CD4-positive, alpha-beta T cell (primary cell): Measurements from ENCODE around the gene TRAPPC6A. TPM values are rescaled to one million over a fixed set of nuclear protein-coding genes. Genes with fewer than 3 reads are reported as not detected.

Experiments used
- ATAC-seq: fragments of 200-7000 bp; cut with Tn5 transposase; one replicate; pipeline ENCODE4 v1.10.0; 2022; ENCODE audit warnings: mild to moderate bottlenecking; ENCODE audit not compliant: poor library complexity
- CTCF ChIA-PET: fragments of 350-600 bp; sonication (Branson Sonifier 250); formaldehyde crosslinking; loops from one replicate; lab custom pipeline; 2021; ENCODE audit warnings: antibody characterized with exemption, inconsistent platforms; lab: Charles Lee
- POLR2A ChIA-PET: fragments of 350-600 bp; sonication (Branson Sonifier 250); formaldehyde crosslinking; loops from one replicate; lab custom pipeline; 2021; ENCODE audit warnings: antibody characterized with exemption, inconsistent platforms; lab: Charles Lee
- DNase-seq, 14 experiments: peaks; one replicate each; pipeline ENCODE4 v3.0.0-alpha.2; 2013 to 2020; ENCODE audit warnings: mixed read lengths in 2 of 14
- H3K27ac ChIP-seq, 2 donors: one replicate each; pipeline versions ENCODE4 v1.5.1 to v1.7.0; 2013; ENCODE audit warnings: low read length in 2 of 2, low read depth in 1 of 2, mild to moderate bottlenecking in 1 of 2
- H3K27me3 ChIP-seq, 2 experiments: 1 replicate in 1 of 2; 2 replicates in 1 of 2; pipeline versions ENCODE4 v1.6.1 to v1.7.0; 2013; ENCODE audit warnings: low read length in 2 of 2, control low read depth in 1 of 2, mild to moderate bottlenecking in 1 of 2, moderate library complexity in 1 of 2; ENCODE audit not compliant: insufficient read depth in 2 of 2, control insufficient read depth in 1 of 2
- H3K36me3 ChIP-seq: one replicate; pipeline ENCODE4 v1.6.1; 2013; ENCODE audit warnings: low read length, control low read depth; ENCODE audit not compliant: insufficient read depth
- H3K4me1 ChIP-seq: one replicate; pipeline ENCODE4 v1.6.1; 2013; ENCODE audit warnings: low read length, control low read depth; ENCODE audit not compliant: insufficient read depth
- H3K4me3 ChIP-seq: one replicate; pipeline ENCODE4 v1.5.1; 2013; ENCODE audit warnings: mild to moderate bottlenecking, low read length, moderate library complexity
- H3K9me3 ChIP-seq, 2 experiments: 1 replicate in 1 of 2; 2 replicates in 1 of 2; pipeline versions ENCODE4 v1.6.1 to v1.7.0; 2013; ENCODE audit warnings: low read length in 2 of 2, mild to moderate bottlenecking in 2 of 2, control low read depth in 1 of 2, moderate library complexity in 1 of 2; ENCODE audit not compliant: control insufficient read depth in 1 of 2, insufficient read depth in 1 of 2
- H3K27ac Mint-ChIP-seq: one replicate; pipeline ENCODE4 v1.8.0; 2020; ENCODE audit warnings: mixed read lengths
- H3K27me3 Mint-ChIP-seq: one replicate; pipeline ENCODE4 v1.8.0; 2021; ENCODE audit warnings: mixed read lengths
- H3K36me3 Mint-ChIP-seq: one replicate; pipeline ENCODE4 v1.8.0; 2021; ENCODE audit warnings: low read depth, mixed read lengths
- H3K4me1 Mint-ChIP-seq: one replicate; pipeline ENCODE4 v1.8.0; 2021; ENCODE audit warnings: low read depth, mixed read lengths
- H3K4me3 Mint-ChIP-seq: one replicate; pipeline ENCODE4 v1.8.0; 2020; ENCODE audit warnings: mild to moderate bottlenecking, mixed read lengths
- H3K9me3 Mint-ChIP-seq: one replicate; pipeline ENCODE4 v1.8.0; 2020; ENCODE audit warnings: mixed read lengths
- CTCF ChIP-seq: fragments of 200-600 bp; IDR thresholded peaks from one replicate; pipeline ENCODE4 v1.8.0; 2022; ENCODE audit warnings: antibody characterized with exemption, mild to moderate bottlenecking
- intact Hi-C, 2 experiments: fragments of 100-400 bp; cut with DNase I in 1 of 2; cut with micrococcal nuclease in 1 of 2; formaldehyde crosslinking; loops; one replicate each; pipeline versions ENCODE4 v1.15.1 to v1.9.0; 2023 to 2025; cut with DNase I, micrococcal nuclease
- total RNA-seq, 174 experiments: library from RNA in 2 of 174; stranded (reverse) in 2 of 174; gene quantifications; one replicate each; pipeline ENCODE4 v1.2.3 and lab custom pipeline; 2021 to 2026

TRAPPC6A gene
- total RNA-seq, 2 experiments from 2014 or later = 32.0 to 38.8 TPM

GRCh38 chr19:45141203-45141900 is 36.7 kb downstream of the TRAPPC6A start:
- no peak for ATAC-seq
- no peaks in the 10 kb centered on the region for H3K4me1 Mint-ChIP-seq
- H3K4me3 Mint-ChIP-seq = no peak overlapping the region
- POLR2A ChIA-PET = no interaction called here
- H3K36me3 ChIP-seq = peaks cover 39% of the 10 kb centered on the region
- no peak overlapping the region for H3K27ac ChIP-seq
- no peak overlapping the region for H3K27ac Mint-ChIP-seq
- H3K4me1 ChIP-seq = no peaks in the 10 kb centered on the region
- intact Hi-C loops = no loop called here
- peaks cover 17% of the 10 kb centered on the region for H3K36me3 Mint-ChIP-seq
- TF ChIP-seq CTCF = no peak
- no peaks in the 10 kb centered on the region for H3K27me3 ChIP-seq
- no peak for DNase-seq
- no peaks in the 10 kb centered on the region for H3K9me3 Mint-ChIP-seq
- CTCF ChIA-PET = no interaction called here
- no peaks in the 10 kb centered on the region for H3K9me3 ChIP-seq
- no peaks in the 10 kb centered on the region for H3K27me3 Mint-ChIP-seq
- no peak overlapping the region for H3K4me3 ChIP-seq

GRCh38 chr19:45140533-45140932 is 37.5 kb downstream of the TRAPPC6A start:
- H3K36me3 ChIP-seq = peaks cover 33% of the 10 kb centered on the region
- H3K9me3 ChIP-seq = no peaks in the 10 kb centered on the region
- intact Hi-C loops = no loop called here
- H3K4me1 ChIP-seq = no peaks in the 10 kb centered on the region
- H3K27ac ChIP-seq = no peak overlapping the region
- ChIA-PET POLR2A (no interaction called here), CTCF (no interaction called here)
- Mint-ChIP-seq H3K4me3 (no peak overlapping the region), H3K4me1 (no peaks in the 10 kb centered on the region), H3K9me3 (no peaks in the 10 kb centered on the region), H3K27me3 (no peaks in the 10 kb centered on the region), H3K27ac (no peak overlapping the region), H3K36me3 (peaks cover 17% of the 10 kb centered on the region)
- H3K27me3 ChIP-seq = no peaks in the 10 kb centered on the region
- no peak for DNase-seq
- H3K4me3 ChIP-seq = no peak overlapping the region
- no peak for TF ChIP-seq CTCF
- ATAC-seq = no peak

GRCh38 chr19:45140144-45140503 is 37.9 kb downstream of the TRAPPC6A start:
- DNase-seq (no peak), ATAC-seq (no peak)
- Histone ChIP-seq H3K27me3 (no peaks in the 10 kb centered on the region), H3K4me3 (no peak overlapping the region), H3K9me3 (no peaks in the 10 kb centered on the region), H3K27ac (no peak overlapping the region), H3K36me3 (peaks cover 33% of the 10 kb centered on the region), H3K4me1 (no peaks in the 10 kb centered on the region)
- POLR2A ChIA-PET = no interaction called here
- Mint-ChIP-seq H3K36me3 (peaks cover 17% of the 10 kb centered on the region), H3K4me3 (no peak overlapping the region), H3K27me3 (no peaks in the 10 kb centered on the region), H3K27ac (no peak overlapping the region), H3K9me3 (no peaks in the 10 kb centered on the region), H3K4me1 (no peaks in the 10 kb centered on the region)
- intact Hi-C loops = no loop called here
- CTCF ChIA-PET = no interaction called here
- no peak for TF ChIP-seq CTCF
